AG08396 (cell line): ENCODE data around the gene ATL2.
A peak's percentile ranks its signal among the peaks of the same experiment; 100 is the strongest.
"Not testable (repeated sequence)": the region's sequence is repeated elsewhere in the genome, so short reads cannot be mapped to it uniquely, and the experiment has no call there.

Experiments used
- DNase-seq: peaks from one replicate; pipeline ENCODE4 v3.0.0; 2012; ENCODE audit warnings: low spot score, mixed read lengths

The ATL2 gene

GRCh38 chr2:38377050-38377828 lies at the start of gene ATL2:
ATL2 (minus strand) TSS chr2:38377273; CDS start chr2:38377260, 13 bp downstream.
- peak; percentile 93 for DNase-seq

GRCh38 chr2:38423763-38424162 lies 46.7 kb upstream of the ATL2 start:
- no peak for DNase-seq

- DNase-seq = no peak
Measured at GRCh38 chr2:38421274-38422056, 44.4 kb upstream of the ATL2 start.

GRCh38 chr2:38419499-38419898 lies 42.4 kb upstream of the ATL2 start:
- no peak for DNase-seq

- DNase-seq = no peak
Measured at GRCh38 chr2:38418735-38419134, 41.7 kb upstream of the ATL2 start.

GRCh38 chr2:38417745-38418689 lies 40.9 kb upstream of the ATL2 start:
- DNase-seq = no peak

GRCh38 chr2:38416296-38417036 lies 39.4 kb upstream of the ATL2 start:
- no peak for DNase-seq

- DNase-seq = no peak
Measured at GRCh38 chr2:38415728-38416291, 38.7 kb upstream of the ATL2 start.

- no peak for DNase-seq
Measured at GRCh38 chr2:38415023-38415422, 38.0 kb upstream of the ATL2 start.

GRCh38 chr2:38412235-38412871 lies 35.3 kb upstream of the ATL2 start:
- DNase-seq = not testable (repeated sequence)

GRCh38 chr2:38409156-38410102 lies 32.4 kb upstream of the ATL2 start:
- no peak for DNase-seq

GRCh38 chr2:38407111-38407682 lies 30.1 kb upstream of the ATL2 start:
- DNase-seq = no peak

GRCh38 chr2:38406597-38407110 lies 29.6 kb upstream of the ATL2 start:
- no peak for DNase-seq

GRCh38 chr2:38405917-38406596 lies 29.0 kb upstream of the ATL2 start:
- no peak for DNase-seq

GRCh38 chr2:38400513-38400912 lies 23.4 kb upstream of the ATL2 start:
- no peak for DNase-seq

GRCh38 chr2:38398739-38399138 lies 21.7 kb upstream of the ATL2 start:
- no peak for DNase-seq

GRCh38 chr2:38394903-38395341 lies 17.8 kb upstream of the ATL2 start:
- DNase-seq = no peak

- no peak for DNase-seq
Measured at GRCh38 chr2:38394041-38394440, 17.0 kb upstream of the ATL2 start.
